Right atrium auricular region (tissue), 2 donors: ENCODE measurements around the gene ATAD2B. TPM values are rescaled to one million over a fixed set of nuclear protein-coding genes. Genes with fewer than 3 reads are reported as not detected.

Experiments
- DNase-seq: peaks from one replicate; pipeline ENCODE4 v3.0.0-alpha.2; 2019; ENCODE audit warnings: low spot score
- H3K27ac ChIP-seq, 2 donors: fragments of 200-600 bp; sonication (generic); 1 replicate in 1 of 2; 2 replicates in 1 of 2; pipeline ENCODE4 v1.5.1; 2016 to 2019
- H3K27me3 ChIP-seq, 2 donors: fragments of 200-600 bp; sonication (generic); one replicate each; pipeline versions ENCODE4 v1.5.1 to v1.6.0; 2017 to 2019
- H3K36me3 ChIP-seq: fragments of 200-600 bp; sonication (generic); one replicate; pipeline ENCODE4 v1.5.1; 2016
- H3K4me1 ChIP-seq, 2 donors: fragments of 200-600 bp; sonication (generic); one replicate each; pipeline versions ENCODE4 v1.5.1 to v1.6.0; 2017 to 2019
- H3K4me3 ChIP-seq, 2 donors: fragments of 200-600 bp; sonication (generic); 1 replicate in 1 of 2; 2 replicates in 1 of 2; pipeline ENCODE4 v1.5.1; 2017 to 2019; ENCODE audit warnings: mild to moderate bottlenecking in 1 of 2, moderate library complexity in 1 of 2
- H3K9me3 ChIP-seq, 2 donors: fragments of 200-600 bp; sonication (generic); one replicate each; pipeline ENCODE4 v1.5.1; 2019
- CTCF ChIP-seq, 2 donors: fragments of 200-600 bp; sonication (generic); IDR thresholded peaks; one replicate each; pipeline ENCODE4 v1.5.1; 2019; ENCODE audit warnings: antibody characterized with exemption in 2 of 2
- total RNA-seq, 2 donors: library from RNA; depleted of rRNA; stranded (reverse); fragments of >200 nt; gene quantifications; one replicate each; pipeline ENCODE4 v1.1.0, GENCODE V29; 2016

ATAD2B gene
- total RNA-seq, 2 donors from 2014 or later = 6.0 to 6.7 TPM

GRCh38 chr2:23722255-23722654 lies 204.7 kb downstream of the ATAD2B start:
- H3K27ac ChIP-seq = no peak overlapping the region
- DNase-seq = no peak
- no peak for TF ChIP-seq CTCF (IDR thresholded peaks at IDR 0.05)
- H3K4me1 ChIP-seq = peaks cover 0 to 14% of the 10 kb centered on the region in 2 donors
- H3K9me3 ChIP-seq = peaks cover 0 to 36% of the 10 kb centered on the region in 2 donors
- no peaks in the 10 kb centered on the region for H3K36me3 ChIP-seq
- no peaks in the 10 kb centered on the region for H3K27me3 ChIP-seq
- no peak overlapping the region for H3K4me3 ChIP-seq

GRCh38 chr2:23721454-23721826 lies 205.5 kb downstream of the ATAD2B start:
- Histone ChIP-seq H3K27ac (no peak overlapping the region), H3K9me3 (peaks cover 0 to 36% of the 10 kb centered on the region in 2 donors), H3K27me3 (no peaks in the 10 kb centered on the region), H3K36me3 (no peaks in the 10 kb centered on the region), H3K4me1 (peaks cover 0 to 14% of the 10 kb centered on the region in 2 donors), H3K4me3 (no peak overlapping the region)
- TF ChIP-seq CTCF (IDR thresholded peaks at IDR 0.05) = no peak
- no peak for DNase-seq

GRCh38 chr2:23720705-23721453 lies 206.0 kb downstream of the ATAD2B start:
- H3K4me3 ChIP-seq = no peak overlapping the region
- no peaks in the 10 kb centered on the region for H3K27me3 ChIP-seq
- no peak for TF ChIP-seq CTCF (IDR thresholded peaks at IDR 0.05)
- no peak overlapping the region for H3K27ac ChIP-seq
- H3K4me1 ChIP-seq = peaks cover 0 to 14% of the 10 kb centered on the region in 2 donors
- no peaks in the 10 kb centered on the region for H3K36me3 ChIP-seq
- DNase-seq = no peak
- peaks cover 0 to 36% of the 10 kb centered on the region in 2 donors for H3K9me3 ChIP-seq

- no peak for TF ChIP-seq CTCF (IDR thresholded peaks at IDR 0.05)
- H3K27me3 ChIP-seq = no peaks in the 10 kb centered on the region
- H3K36me3 ChIP-seq = no peaks in the 10 kb centered on the region
Measured at GRCh38 chr2:23719716-23720115, 207.2 kb downstream of the ATAD2B start.

GRCh38 chr2:23718931-23719700 lies 207.8 kb downstream of the ATAD2B start:
- Histone ChIP-seq H3K27ac (no peak overlapping the region), H3K27me3 (no peaks in the 10 kb centered on the region), H3K4me3 (no peak overlapping the region), H3K4me1 (peaks cover 0 to 14% of the 10 kb centered on the region in 2 donors), H3K9me3 (peaks cover 0 to 22% of the 10 kb centered on the region in 2 donors), H3K36me3 (no peaks in the 10 kb centered on the region)
- no peak for TF ChIP-seq CTCF (IDR thresholded peaks at IDR 0.05)
- no peak for DNase-seq

More at GRCh38 chr2:23719716-23720115, 207.2 kb downstream of the ATAD2B start:
- no peak for DNase-seq
- H3K4me3 ChIP-seq = no peak overlapping the region
- H3K27ac ChIP-seq = no peak overlapping the region
- H3K9me3 ChIP-seq = peaks cover 0 to 27% of the 10 kb centered on the region in 2 donors
- H3K4me1 ChIP-seq = peaks cover 0 to 14% of the 10 kb centered on the region in 2 donors
